Stimulated activated CD4-positive, alpha-beta T cell treated with anti-CD3 and anti-CD28 coated beads, Interleukin-2, amount 100 ng/mL, for 4 hours (primary cell): ENCODE measurements around the gene MAPK6.
"Not testable (repeated sequence)": the region's sequence is repeated elsewhere in the genome, so short reads cannot be mapped to it uniquely, and the experiment has no call there.

Experiments used
- DNase-seq: peaks from one replicate; pipeline ENCODE4 v3.0.0-alpha.2; 2020; ENCODE audit warnings: low read depth

Gene MAPK6

DNA sequence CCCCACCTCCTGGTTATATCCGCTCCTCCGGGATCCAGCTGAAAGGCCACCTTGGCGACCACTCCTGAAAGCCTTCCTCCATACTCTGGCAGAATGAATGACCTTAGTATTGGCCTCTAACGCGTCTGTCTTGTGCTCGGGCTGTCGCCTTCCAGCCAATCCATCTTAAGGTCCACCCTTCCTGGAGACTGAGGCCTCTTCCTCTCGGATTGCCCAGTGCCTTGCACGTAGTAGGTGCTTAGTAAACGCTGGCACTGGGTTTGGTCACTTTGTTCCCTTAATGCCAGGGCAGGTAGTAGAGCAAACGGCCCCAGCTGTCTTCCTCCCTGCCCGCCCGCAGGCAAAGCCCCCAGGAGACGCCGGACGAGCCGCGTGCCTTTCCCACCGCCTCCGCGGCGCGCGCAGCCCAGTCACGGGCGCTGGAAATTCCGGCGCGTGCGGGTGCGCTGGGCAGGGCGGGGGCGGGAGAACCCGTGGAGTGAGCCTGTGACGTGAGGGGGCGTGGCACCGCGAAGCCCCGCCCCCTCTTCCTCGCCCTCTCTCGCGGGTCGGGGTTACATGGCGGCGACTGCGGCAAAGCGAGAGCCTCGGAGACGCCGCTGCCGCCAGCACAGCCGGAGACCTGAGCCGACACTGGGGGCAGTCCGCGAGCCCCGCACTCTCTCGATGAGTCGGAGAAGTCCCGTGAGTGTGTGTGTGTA lies at the start of gene MAPK6:
TSS of gene MAPK6 (plus strand) at position 527 of the 701 bp plus-strand sequence. CDS start 27,242 bp downstream, outside the sequence.
- DNase-seq: peak; percentile 94

DNA sequence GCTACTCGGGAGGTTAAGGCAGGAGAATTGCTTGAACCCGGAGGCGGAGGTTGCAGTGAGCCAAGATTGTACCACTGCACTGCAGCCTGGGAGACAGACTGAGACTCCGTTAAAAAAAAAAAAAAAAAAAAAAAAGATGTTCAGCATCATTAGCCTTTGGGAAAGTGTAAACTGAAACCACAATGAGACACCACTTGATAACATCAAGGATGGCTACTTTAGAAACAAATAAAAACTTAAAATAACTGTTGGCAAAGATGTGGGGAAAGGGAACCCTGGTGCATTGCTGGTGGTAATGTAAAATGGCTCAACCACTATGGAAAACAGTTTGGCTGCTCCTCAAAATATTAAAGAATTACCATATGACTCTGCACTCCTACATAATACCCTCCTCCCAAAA lies 49.3 kb upstream of the MAPK6 start:
- no peak for DNase-seq

DNA sequence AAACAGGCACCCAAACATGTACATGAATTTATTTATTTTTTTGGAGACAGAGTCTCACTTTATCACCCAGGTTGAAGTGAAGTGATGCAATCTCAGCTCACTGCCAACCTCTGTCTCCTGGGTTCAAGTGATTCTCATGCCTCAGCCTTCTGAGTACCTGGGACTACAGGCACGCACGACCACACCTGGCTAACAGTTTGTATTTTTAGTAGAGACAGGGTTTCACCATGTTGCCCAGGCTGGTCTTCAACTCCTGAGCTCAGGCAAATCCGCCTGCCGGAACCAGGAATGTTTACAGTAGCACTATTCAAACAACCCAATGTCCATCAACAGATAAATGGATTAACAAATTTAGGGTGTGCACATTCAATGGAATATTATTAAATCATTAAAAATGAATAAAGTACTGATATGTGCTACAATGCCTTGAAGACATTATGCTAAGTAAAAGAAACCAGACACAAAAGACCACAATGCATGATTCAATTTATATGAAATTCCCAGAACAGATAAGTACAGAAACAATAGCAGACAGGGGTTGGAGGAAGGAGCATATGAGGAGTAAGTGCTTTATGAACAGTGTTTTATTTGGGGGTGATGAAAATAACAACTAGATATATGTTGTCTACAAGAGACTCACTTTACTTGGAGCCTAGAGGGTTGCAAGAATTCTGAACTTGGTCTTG lies 48.7 kb upstream of the MAPK6 start:
- no peak for DNase-seq

DNA sequence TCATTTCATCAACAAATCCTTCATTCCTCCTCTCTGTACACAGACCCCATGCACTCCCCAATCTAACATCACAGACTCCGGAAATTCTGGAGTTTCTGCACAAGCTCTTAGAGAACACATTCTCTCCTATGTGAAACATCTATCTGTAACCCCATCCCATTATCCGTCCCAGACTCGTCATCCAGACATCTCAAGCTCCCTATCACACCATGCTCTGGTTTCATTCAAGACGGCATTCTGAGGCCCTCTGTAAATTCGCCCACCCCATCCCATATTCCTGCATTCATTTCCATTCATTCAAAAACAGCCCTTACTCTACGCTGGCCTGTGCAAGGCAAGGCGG lies 48.0 kb upstream of the MAPK6 start:
- no peak for DNase-seq

DNA sequence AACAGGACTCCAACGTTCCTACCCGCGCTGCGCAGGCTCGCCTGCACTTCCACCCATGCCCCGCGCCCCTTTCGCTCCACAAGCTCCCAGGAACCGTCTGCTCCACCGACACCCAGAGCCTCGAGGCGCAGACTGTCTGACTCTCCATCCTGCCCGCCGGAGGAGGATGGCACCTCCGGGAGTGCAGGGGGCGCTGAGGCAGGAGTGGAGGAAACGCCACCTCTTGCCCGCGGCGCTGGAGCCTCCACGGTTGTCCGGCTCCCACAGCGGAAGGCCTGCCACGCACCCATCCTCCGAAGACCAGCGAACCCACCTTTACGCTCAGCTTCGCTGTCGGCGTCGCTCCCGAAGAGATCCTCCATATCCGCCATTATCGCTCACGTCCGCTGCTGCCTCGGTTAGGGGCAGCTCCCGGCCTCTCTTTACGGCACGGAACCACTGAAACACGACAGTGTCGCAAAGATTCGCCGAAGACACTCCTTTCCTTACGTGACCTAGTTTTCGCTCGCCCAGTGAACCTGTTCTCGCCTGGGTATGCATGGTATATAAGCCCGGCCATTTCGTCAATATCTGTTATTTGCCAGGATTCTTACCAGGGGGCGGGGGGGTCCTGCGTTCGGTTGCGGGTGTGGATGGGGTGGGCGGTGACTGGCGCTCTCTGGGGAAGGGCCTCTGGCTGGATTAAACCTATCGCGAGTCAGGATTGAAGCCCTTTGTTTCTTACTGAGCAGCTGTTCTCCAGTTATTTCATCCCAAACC lies 47.5 kb upstream of the MAPK6 start, which contains the start of gene LEO1:
TSS of gene LEO1 (minus strand) at position 404 of the 759 bp plus-strand sequence. CDS start at position 371, 33 bp downstream.
- DNase-seq: peak; percentile 86

DNA sequence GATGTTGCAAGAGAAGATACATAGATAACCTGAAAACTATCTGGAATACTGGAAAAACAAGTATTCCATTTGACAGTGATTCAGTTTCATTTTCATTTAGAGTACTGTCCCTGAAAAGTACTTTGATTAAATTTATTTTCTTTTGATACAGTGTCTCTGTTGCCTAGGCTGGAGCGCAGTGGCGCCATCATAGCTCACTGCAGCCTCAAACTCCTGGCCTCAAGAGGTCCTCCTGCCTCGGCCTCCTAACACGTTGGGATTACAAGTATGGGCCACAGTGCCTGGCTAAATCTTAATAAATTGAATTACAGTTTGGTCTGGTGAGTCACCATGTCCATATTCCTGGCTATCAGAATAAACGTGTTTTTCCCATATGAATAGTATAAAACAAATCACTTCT lies 45.8 kb upstream of the MAPK6 start:
- no peak for DNase-seq

DNA sequence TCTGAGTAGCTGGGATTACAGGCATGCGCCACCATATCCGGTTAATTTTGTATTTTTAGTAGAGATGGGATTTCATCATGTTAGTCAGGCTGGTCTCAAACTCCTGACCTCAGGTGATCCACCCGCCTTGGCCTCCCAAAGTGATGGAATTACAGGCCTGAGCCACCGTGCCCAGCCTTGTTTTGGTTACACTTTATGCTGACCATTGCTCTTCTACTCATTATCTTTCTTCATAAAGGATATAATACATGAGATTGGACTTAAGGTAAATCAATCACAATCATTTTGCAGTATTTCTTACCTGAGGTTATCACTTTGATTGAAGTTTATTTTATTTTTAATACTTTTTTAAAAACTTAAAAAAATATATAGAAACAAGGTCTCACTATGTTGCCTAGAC lies 45.2 kb upstream of the MAPK6 start:
- no peak for DNase-seq

DNA sequence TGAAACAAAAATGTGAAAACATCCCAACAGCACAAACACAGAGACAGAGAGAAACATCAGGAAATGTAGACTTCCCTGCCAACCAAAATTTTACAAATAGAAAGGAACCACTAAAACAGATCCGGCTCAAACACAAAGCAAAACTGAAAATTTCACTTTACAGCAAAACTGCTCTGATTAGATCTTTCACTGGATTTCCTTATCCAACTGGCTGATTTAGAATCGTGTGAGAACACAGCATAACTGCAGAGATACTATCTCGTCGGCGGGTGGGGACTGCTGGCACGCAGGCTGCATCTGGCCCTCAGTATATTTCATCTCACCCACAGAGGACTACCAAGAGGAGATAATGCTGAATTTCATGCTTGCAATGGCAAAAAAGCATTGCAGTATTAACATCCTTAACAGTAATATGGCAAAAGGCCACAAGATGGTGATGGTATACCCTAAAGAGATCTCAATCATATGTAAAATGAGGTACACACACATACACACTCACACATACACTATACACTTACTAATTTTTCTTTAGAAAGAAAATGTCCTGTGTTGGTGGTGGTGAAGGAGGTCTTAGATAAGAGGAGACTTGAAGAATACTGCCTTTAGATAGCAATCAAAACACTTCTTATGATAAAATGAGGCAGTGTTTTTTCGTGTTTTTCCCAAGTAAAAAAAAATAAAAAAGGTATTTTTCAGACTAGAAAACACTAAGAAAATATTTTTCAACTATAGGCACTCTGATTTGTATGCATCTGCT lies 36.8 kb upstream of the MAPK6 start:
- no peak for DNase-seq

DNA sequence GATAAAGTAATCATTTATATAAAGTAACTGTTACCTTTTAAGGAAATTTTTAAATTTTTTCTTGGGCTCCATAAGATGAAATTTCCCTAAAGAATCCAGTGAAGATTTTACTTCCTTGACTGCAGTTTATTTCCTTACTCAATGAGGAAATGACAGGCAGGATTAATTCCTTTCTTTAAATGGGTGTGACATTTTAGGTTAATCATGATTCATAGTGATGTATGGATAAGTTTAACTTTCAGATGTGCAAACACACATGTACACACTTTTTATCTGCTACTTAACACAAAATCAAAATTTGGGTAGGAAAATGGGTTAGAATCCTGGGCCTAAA lies 36.3 kb upstream of the MAPK6 start:
- DNase-seq: no peak

DNA sequence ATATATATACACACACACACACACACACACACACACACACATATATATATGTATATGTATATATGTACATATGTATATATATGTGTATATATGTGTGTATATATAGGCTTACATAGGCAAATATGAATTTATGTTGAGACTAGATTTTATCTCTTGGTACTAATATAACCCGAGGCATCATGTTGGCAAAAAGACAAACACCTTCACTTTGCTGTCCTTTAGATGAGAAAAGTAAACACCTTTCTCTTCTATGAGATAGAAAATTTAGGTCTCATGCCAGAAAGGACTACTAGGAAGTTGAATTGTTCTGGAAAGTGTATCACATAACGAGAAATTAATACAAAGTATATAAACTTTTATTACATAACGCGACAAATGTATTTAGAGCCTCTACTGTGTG lies 27.9 kb upstream of the MAPK6 start:
- no peak for DNase-seq

DNA sequence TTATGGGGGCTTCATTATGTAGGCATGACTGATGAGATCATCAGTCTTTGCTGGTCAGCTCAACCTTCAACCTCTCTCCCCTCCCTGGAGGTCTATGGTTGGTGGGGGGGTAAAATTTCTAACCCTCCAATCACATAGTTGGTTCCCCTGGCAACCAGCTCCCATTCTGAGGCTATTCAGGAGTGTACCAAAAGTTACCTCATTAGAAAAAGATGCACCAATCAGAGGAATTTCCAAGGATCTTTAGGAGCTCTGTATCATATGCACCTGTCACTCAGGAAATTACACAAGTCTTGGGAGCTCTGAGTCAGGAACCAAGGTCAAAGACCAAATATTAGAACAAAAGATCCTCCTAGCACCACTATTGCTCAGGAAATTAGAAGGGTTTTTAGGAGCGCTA lies 26.1 kb upstream of the MAPK6 start:
- no peak for DNase-seq

DNA sequence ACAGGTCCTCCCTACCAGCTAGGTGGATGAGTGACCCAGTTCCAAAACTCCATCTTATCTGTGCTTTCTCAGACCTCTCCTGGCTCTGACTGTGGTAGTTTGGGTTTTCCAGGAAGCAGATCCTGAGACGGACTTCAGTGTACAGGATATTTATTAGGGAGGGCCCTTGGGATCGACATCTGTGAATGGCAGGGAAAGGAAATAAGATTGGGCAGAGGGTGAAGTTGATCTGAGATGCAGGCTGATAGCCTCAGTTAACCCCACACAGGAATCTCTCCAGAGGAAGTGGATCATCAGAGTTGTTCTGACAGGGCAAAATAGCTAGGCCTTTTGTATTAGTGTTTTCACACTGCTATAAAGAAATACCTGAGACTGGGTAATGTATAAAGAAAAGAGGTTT lies 16.7 kb upstream of the MAPK6 start:
- DNase-seq: no peak

DNA sequence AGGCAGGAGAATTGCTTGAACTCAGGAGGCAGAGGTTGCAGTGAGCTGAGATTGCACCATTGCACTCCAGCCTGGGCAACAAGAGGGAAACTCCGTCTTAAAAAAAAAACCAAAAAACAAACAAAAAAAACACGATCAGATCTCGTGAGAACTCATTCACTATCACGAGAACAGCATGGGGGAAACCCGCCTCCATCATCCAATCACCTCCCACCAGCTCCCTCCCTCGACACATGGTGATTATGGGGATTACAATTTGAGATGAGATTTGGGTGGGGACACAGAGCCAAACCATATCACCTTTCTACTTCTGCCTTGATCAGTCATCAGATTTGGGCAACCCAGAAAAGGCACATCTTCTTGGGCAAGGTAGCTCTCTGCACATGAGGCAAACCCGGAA lies 15.9 kb upstream of the MAPK6 start:
- not testable (repeated sequence) for DNase-seq

DNA sequence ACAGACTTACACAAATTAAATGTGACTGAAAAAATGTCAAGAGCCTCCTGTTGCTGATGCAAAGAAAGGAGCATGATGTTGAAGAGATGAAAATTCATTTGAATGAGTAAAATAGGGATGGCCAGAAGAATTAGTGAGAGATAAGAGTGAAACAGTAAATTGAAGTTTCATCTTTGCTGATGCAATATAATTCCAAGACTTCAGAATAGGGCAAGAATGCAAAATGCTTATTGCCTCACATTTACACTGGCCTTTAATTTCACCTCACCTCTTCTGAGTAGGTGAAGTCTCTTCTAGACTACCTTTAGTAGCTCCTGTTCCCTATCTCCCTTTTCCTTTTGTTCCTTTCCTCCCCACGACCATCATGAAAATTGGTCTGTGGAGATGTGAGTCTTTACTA lies 15.3 kb upstream of the MAPK6 start:
- no peak for DNase-seq

DNA sequence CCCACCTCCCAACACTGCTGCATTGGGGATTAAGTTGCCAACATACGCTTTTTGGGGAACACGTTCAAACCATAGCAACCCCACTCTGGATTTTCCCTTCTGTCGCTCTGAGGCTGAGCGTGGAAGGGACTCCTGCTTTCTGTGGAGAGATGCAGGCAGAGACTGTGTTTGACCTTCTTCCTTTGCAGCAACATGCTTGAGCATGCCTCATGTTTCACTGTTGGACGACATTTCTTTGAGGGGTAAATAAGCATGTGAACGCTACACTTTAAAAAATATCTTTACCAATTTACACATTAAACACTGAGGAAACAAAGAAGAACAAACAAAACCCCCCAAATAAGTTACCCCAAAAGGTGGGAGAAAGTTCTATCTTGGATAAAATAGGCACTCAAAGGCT lies 14.2 kb upstream of the MAPK6 start:
- no peak for DNase-seq

DNA sequence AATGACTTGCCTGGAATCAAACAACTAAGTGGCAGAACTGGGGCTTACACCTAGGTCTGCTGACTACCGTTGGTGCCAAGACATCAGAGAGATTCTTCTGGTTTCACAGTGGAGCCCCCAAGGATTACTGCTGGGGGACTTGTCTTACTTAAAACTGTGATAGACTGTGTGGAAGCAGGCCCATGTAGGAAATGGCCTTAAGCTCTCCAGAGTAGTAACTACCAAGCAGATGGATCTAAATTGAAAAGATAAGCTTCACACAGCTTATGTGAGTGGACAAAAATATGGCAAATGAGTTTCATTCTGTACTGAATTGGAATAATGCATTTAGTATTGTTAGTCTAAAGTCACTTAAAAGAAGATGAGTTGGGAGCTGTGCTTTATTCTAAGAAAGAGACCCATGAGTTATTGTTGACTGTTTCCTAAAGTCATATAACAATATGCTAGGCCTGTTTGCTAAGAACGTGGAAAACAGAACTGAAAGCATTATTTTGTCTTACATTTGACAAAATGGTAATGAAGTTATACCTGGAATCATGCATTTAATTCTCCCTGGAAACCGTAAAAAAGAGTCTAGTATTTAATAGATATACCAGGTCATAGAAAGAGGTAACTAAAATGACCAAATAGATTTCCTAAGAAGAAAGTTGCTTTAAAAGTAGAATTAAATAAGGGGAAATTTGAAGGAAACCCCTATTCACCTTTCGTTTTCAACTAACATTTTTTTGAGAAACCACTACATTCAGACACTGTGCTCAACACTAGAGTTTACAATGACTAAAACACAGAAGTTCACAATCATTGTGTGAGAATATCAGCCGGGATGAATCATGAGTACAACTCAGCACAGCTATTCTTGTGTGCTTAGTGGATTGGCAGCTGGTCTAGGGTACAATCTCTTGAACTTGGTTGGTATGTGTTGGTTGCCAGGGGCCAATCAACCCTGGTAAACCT lies 13.0 kb upstream of the MAPK6 start:
- DNase-seq: no peak

DNA sequence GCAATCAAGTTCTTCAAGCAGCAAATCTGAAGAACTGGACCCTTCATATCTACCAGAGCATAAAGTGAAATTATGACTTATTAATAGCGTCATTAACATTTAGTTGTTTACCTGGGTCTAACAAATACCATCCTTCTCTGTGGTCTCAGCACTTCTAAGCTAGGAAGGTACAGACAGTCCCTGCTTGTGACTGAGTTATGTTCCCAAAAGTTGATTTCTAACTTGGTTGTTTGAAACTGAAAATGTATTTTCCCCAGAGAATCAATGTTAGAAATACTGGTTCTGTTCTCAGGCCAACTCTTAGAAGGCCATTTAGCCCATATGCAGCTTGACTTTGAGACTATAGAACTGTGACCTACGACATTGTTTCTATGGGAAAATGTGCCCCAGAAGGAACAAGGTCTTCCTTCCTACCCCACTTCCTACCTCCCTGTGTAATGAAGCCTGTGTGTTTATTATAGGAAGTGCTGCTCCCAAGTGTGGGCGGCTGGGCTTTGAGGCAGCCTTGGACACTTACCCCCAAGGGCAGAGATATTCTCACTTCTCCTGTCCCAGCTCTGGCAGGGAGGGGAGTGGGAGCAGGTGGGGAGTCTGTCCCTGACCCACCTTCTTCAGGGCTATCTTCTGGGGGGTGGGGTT lies 12.2 kb upstream of the MAPK6 start:
- DNase-seq: no peak

DNA sequence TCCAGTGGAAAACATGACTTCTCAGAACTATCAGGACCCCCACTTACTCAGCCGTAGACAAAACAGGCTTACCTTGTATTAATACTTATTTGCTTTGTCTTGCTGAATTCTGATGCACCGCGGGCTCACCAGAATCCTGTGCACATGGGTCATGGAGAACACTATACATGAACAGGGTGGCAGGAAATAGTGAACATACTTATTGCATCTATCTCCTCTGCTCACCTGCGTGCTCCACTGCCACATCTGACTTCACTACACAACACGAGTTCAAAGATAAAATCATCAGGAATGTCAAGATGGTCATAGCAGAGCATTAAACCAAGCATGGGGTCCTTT lies 10.7 kb upstream of the MAPK6 start:
- DNase-seq: no peak

DNA sequence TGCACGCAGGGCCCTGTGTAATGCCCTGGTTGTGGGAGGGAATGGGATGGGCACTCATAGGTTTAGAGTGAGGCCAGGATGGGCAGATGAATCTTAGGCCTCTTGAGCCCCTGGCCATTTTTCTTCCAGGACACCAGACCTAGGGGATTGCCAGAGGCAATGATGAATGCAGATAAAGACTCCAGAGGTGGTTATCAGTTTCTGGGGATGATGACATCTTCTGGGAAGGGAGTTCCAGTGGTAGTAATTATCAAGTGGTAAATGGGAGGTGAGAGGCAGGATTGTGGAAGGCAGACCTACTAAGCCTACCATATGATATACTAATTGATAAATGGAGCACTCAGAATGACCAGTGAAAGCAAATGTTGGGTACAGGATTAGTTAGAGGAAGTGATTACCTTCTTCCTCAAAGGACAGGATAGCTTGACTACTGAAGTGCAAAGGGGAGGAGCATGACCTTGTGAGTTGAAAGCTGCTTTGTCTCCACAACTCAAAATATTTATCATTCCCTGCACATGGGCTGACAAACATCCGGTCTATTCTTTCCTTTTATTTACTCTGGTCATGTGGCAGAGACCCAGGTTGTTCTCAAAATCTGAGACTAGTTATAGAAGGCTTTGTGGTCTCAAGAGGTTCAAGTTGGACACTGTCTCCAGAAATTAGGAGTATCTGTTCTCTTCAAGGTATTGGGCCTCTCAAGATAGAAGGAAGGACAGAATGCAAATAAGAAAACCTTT lies 10.2 kb upstream of the MAPK6 start:
- no peak for DNase-seq
